Natural killer cell (primary cell): ENCODE measurements around the gene SMIM23. TPM values are rescaled to one million over a fixed set of nuclear protein-coding genes. Genes with fewer than 3 reads are reported as not detected.

ENCODE experiments used
- ATAC-seq, 3 donors: fragments of 150-1000 bp in 2 of 3; fragments of 200-7000 bp in 1 of 3; cut with Tn5 transposase; 1 replicate in 1 of 3; 2 replicates in 2 of 3; pipeline ENCODE4 v1.10.0; 2021; ENCODE audit warnings: mild to moderate bottlenecking in 2 of 3, moderate library complexity in 2 of 3
- DNase-seq, 2 donors: peaks; one replicate each; pipeline versions ENCODE4 v3.0.0 to v3.0.0-alpha.2; 2013 to 2021; ENCODE audit warnings: mixed read lengths in 1 of 2
- H3K27ac ChIP-seq: one replicate; pipeline ENCODE4 v1.5.1; 2013; ENCODE audit warnings: mild to moderate bottlenecking, low read length
- H3K27me3 ChIP-seq: one replicate; pipeline ENCODE4 v1.6.1; 2013; ENCODE audit warnings: low read length; ENCODE audit not compliant: control insufficient read depth, insufficient read depth
- H3K36me3 ChIP-seq: one replicate; pipeline ENCODE4 v1.6.1; 2013; ENCODE audit warnings: low read length; ENCODE audit not compliant: control insufficient read depth, insufficient read depth
- H3K4me1 ChIP-seq: one replicate; pipeline ENCODE4 v1.6.1; 2013; ENCODE audit warnings: low read length; ENCODE audit not compliant: control insufficient read depth, insufficient read depth
- H3K4me3 ChIP-seq: one replicate; pipeline ENCODE4 v1.5.1; 2013; ENCODE audit warnings: low read length
- H3K9me3 ChIP-seq: one replicate; pipeline ENCODE4 v1.6.1; 2013; ENCODE audit warnings: low read length; ENCODE audit not compliant: control insufficient read depth, insufficient read depth
- H3K27ac Mint-ChIP-seq, 2 donors: one replicate each; pipeline ENCODE4 v1.8.0; 2022; ENCODE audit warnings: mild to moderate bottlenecking in 2 of 2, mixed read lengths in 2 of 2, moderate library complexity in 1 of 2
- H3K27me3 Mint-ChIP-seq, 2 donors: one replicate each; pipeline ENCODE4 v1.8.0; 2022; ENCODE audit warnings: low read depth in 2 of 2, mixed read lengths in 2 of 2
- H3K36me3 Mint-ChIP-seq: one replicate; pipeline ENCODE4 v1.8.0; 2022; ENCODE audit warnings: mixed read lengths
- H3K4me1 Mint-ChIP-seq, 2 donors: one replicate each; pipeline ENCODE4 v1.8.0; 2022; ENCODE audit warnings: mixed read lengths in 2 of 2
- H3K4me3 Mint-ChIP-seq: one replicate; pipeline ENCODE4 v1.8.0; 2022; ENCODE audit warnings: mild to moderate bottlenecking, moderate library complexity, mixed read lengths
- H3K9me3 Mint-ChIP-seq, 2 donors: one replicate each; pipeline ENCODE4 v1.8.0; 2022; ENCODE audit warnings: mixed read lengths in 2 of 2
- WGBS: methylation state at CpG from one replicate; pipeline ENCODE4 v1.1.7; 2013; ENCODE audit warnings: missing lambda C conversion rate; ENCODE audit not compliant: insufficient coverage; 5-methylcytosine and 5-hydroxymethylcytosine counted together
- intact Hi-C: fragments of 100-400 bp; cut with micrococcal nuclease; formaldehyde crosslinking; loops from one replicate; pipeline ENCODE4 v1.14.2; 2022
- total RNA-seq, 4 donors: library from RNA; stranded (reverse); fragments of 120-200 nt in 1 of 4; gene quantifications; one replicate each; pipeline versions ENCODE4 v1.2.3 to v1.2.4, GENCODE V29; 2013 to 2022
- TF ChIP-seq, protein P1 (sequence below): fragments of 200-600 bp; IDR thresholded peaks from one replicate; pipeline ENCODE4 v1.8.0; 2022; ENCODE audit warnings: antibody characterized with exemption

SMIM23 gene
- total RNA-seq, 3 donors from 2014 or later (not counting 1 experiment from before 2014, with no cell fraction given), result not detected

DNA sequence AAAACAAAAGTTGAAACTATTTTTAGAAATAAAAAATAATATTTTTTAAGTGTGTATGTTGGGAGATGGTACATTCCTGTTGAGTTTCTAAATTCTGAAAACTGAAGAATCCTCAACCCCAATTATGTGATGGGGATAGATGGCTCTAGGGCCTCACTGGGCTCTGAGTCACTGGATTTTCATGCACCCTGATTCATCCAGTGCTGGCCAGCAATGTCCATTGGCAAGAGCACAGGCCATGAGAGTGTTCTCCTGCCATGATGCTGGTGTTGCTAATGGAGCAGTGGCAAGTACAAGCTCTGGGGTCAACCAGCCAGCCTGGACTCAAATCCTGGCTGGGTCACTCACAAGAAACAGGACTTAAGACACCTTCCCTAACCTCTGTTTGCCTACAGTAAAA is 23.3 kb downstream of the SMIM23 start:
- Mint-ChIP-seq H3K27ac (no peak overlapping the region), H3K9me3 (no peaks in the 10 kb centered on the region), H3K4me1 (peaks cover 4 to 5% of the 10 kb centered on the region in 2 donors), H3K27me3 (peaks cover 28 to 30% of the 10 kb centered on the region in 2 donors), H3K4me3 (no peak overlapping the region), H3K36me3 (no peaks in the 10 kb centered on the region)
- no peak overlapping the region for H3K27ac ChIP-seq
- intact Hi-C loops, result no loop called here
- no peak for ATAC-seq
- H3K4me1 ChIP-seq, result no peaks in the 10 kb centered on the region
- H3K4me3 ChIP-seq, result no peak overlapping the region
- H3K27me3 ChIP-seq, result peaks cover 7% of the 10 kb centered on the region
- DNase-seq, result no peak
- no peaks in the 10 kb centered on the region for H3K9me3 ChIP-seq
- TF ChIP-seq, protein P1, sequence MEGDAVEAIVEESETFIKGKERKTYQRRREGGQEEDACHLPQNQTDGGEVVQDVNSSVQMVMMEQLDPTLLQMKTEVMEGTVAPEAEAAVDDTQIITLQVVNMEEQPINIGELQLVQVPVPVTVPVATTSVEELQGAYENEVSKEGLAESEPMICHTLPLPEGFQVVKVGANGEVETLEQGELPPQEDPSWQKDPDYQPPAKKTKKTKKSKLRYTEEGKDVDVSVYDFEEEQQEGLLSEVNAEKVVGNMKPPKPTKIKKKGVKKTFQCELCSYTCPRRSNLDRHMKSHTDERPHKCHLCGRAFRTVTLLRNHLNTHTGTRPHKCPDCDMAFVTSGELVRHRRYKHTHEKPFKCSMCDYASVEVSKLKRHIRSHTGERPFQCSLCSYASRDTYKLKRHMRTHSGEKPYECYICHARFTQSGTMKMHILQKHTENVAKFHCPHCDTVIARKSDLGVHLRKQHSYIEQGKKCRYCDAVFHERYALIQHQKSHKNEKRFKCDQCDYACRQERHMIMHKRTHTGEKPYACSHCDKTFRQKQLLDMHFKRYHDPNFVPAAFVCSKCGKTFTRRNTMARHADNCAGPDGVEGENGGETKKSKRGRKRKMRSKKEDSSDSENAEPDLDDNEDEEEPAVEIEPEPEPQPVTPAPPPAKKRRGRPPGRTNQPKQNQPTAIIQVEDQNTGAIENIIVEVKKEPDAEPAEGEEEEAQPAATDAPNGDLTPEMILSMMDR, result no peak
- H3K36me3 ChIP-seq, result no peaks in the 10 kb centered on the region

DNA sequence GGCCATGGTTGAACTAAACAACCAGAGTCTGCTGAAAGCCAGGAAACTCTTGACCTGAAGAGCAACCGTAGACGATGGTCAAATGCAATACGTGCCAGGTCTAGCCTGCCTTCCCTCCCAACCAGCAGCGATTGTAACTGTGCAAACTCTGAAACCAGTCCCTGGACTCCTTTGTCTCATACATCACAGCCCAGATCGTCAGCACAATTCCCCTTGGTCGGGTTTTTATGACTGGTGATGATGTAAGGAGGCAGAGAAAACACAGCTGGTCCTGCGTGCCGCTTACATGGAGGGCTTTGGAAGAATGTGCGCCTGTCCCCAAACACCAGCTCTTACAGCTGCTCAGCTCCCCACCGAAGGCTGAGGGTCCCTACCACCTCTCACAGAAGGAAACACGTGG is 24.6 kb downstream of the SMIM23 start:
- TF ChIP-seq, protein P1, result no peak
- Histone ChIP-seq H3K27ac (no peak overlapping the region), H3K4me3 (no peak overlapping the region), H3K36me3 (no peaks in the 10 kb centered on the region), H3K9me3 (no peaks in the 10 kb centered on the region), H3K27me3 (peaks cover 7% of the 10 kb centered on the region), H3K4me1 (no peaks in the 10 kb centered on the region)
- Mint-ChIP-seq H3K27ac (no peak overlapping the region), H3K4me3 (no peak overlapping the region), H3K9me3 (no peaks in the 10 kb centered on the region), H3K4me1 (peaks cover 4 to 5% of the 10 kb centered on the region in 2 donors), H3K36me3 (no peaks in the 10 kb centered on the region), H3K27me3 (peaks cover 28% of the 10 kb centered on the region in 2 donors)
- intact Hi-C loops, result no loop called here
- ATAC-seq, result no peak
- DNase-seq, result no peak
- 85% methylated on average over 11 of the region's 11 CpGs for WGBS

DNA sequence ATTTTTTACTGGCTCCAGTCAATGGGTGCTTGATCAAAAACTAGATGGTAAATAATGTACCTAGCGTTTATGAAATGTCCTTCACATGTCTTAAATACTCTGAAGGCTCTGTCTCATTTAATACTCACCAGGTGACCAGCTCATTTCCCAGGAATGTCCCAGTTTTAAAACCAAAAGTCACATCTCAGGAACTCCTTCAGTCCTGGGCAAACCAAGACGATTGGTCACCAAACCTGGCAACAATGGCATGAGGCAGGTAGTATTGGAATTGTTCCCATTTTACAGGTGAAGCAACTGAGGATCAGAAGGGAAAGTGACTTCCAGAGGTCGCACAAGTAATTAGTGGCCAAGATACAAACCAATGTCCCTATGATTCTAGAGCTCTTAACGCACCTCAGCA is 27.7 kb downstream of the SMIM23 start:
- no peaks in the 10 kb centered on the region for H3K4me1 Mint-ChIP-seq
- 91% methylated on average over 4 of the region's 4 CpGs for WGBS
- no peaks in the 10 kb centered on the region for H3K9me3 Mint-ChIP-seq
- no peaks in the 10 kb centered on the region for H3K36me3 ChIP-seq
- no peak overlapping the region for H3K27ac ChIP-seq
- peaks cover 5 to 6% of the 10 kb centered on the region in 2 donors for H3K27me3 Mint-ChIP-seq
- H3K27ac Mint-ChIP-seq, result no peak overlapping the region
- TF ChIP-seq, protein P1, result no peak
- H3K4me3 ChIP-seq, result no peak overlapping the region
- no peaks in the 10 kb centered on the region for H3K9me3 ChIP-seq
- H3K4me3 Mint-ChIP-seq, result no peak overlapping the region
- no peaks in the 10 kb centered on the region for H3K27me3 ChIP-seq
- H3K4me1 ChIP-seq, result no peaks in the 10 kb centered on the region
- intact Hi-C loops, result no loop called here
- DNase-seq (no peak), ATAC-seq (no peak)
- no peaks in the 10 kb centered on the region for H3K36me3 Mint-ChIP-seq

DNA sequence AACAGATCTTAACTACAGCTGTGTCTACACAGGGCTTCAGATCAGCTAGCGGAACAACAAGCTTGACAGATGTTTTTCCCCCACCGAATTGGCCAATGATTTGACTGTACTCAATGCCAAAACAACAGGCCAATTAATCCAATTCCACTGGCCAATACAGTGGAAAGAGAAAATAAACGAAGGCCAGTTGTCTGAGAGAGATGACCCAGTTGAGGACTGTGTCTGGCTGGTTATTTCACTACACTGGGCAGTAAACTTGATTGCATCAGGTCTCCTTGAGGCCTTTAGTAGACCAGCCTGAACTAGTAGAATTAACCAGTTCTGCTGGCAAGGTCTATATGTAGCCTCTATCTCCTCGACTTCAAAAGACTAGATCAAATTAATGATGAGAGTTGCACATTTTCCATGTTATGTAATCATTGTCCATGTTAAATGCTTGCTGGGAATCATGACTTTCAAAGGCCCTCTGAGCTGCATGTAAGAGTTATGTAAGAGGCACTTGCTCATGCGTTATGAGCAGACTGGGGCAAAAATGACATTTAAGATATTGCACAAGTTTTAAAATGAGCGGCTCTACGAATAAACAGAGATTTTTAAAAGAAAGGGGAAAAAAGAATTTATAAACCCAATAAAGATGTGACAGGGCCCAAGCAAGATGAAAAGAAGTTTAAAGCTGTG is 28.3 kb downstream of the SMIM23 start:
- 96% methylated on average over 7 of the region's 7 CpGs for WGBS
- H3K4me1 ChIP-seq, result no peaks in the 10 kb centered on the region
- H3K4me1 Mint-ChIP-seq, result no peaks in the 10 kb centered on the region
- no peak overlapping the region for H3K27ac ChIP-seq
- intact Hi-C loops, result no loop called here
- peaks cover 0 to 5% of the 10 kb centered on the region in 2 donors for H3K27me3 Mint-ChIP-seq
- no peak overlapping the region for H3K4me3 Mint-ChIP-seq
- no peaks in the 10 kb centered on the region for H3K36me3 Mint-ChIP-seq
- H3K4me3 ChIP-seq, result no peak overlapping the region
- no peak overlapping the region for H3K27ac Mint-ChIP-seq
- H3K9me3 ChIP-seq, result no peaks in the 10 kb centered on the region
- DNase-seq, result no peak
- H3K36me3 ChIP-seq, result no peaks in the 10 kb centered on the region
- TF ChIP-seq, protein P1, result no peak
- no peaks in the 10 kb centered on the region for H3K9me3 Mint-ChIP-seq
- no peak for ATAC-seq
- H3K27me3 ChIP-seq, result no peaks in the 10 kb centered on the region
